KOPT-K1 (cell line): ENCODE results near the gene ANKRD18A.

ENCODE experiments used
- H3K27ac ChIP-seq: fragments of 200-600 bp; sonication (generic); 2 replicates; pipeline ENCODE4 v1.5.1; 2016; ENCODE audit warnings: antibody characterized with exemption, mild to moderate bottlenecking, low read depth, low read length; ENCODE audit not compliant: poor library complexity, severe bottlenecking
- H3K36me3 ChIP-seq: fragments of 200-600 bp; sonication (generic); 2 replicates; pipeline ENCODE4 v1.5.1; 2017; ENCODE audit warnings: antibody characterized with exemption, mild to moderate bottlenecking, low read length, moderate library complexity; ENCODE audit not compliant: insufficient read depth
- H3K9me3 ChIP-seq: fragments of 200-600 bp; sonication (generic); 2 replicates; pipeline ENCODE4 v1.5.1; 2017; ENCODE audit warnings: antibody characterized with exemption, low read length, mild to moderate bottlenecking; ENCODE audit not compliant: insufficient read depth, poor library complexity, severe bottlenecking

ANKRD18A gene

DNA sequence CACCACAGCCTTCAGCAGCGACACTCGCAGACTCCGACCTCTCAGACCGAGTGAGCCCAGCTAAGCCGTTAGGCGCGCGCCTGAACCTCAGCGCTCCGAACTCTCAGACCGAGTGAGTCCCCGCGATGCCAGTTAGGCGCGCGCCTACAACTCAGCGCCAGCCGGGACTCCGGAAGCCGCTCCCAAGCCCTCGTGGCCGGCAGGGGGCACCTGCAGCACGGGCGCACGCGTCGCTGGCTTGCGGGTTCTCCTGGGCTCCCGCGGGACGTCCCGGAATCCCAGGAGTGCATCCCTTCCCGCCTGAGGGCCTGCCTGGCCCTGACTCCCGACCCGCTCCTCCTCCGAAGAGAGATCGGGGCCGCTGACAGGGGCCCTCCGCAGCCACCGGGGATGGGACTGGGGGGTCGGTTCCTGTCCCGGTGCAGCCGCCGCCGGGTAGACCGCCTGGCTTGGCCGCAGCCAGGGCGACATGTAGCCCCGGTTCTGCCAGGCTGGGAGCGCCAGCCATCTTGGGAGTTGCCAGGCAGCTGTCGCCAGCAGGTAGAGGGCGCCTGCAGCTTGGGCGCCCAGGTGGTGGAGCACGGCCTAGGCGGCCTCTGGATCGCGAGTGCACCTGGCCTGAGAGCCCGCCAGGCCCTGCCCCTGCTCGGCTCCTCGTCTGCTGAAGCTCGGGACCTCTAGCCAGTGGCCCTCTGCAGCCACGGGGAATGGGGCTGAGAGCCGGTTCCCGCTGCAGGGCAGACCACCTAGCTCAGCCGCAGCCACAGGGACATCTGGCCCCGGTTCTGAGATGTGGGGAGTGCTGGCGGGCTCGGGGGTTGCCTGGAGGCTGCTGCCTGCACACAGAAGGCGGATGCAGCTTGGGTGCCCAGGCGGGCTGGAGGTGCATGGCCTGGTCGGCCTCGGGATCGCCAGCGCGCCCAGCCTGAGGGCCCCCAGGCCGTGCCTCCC is at the start of gene ANKRD18A:
TSS of gene ANKRD18A (minus strand) at position 114 of the 951 bp plus-strand sequence. CDS start 311 bp downstream, outside the sequence.
- Histone ChIP-seq H3K36me3 (no peaks in the 10 kb centered on the region), H3K27ac (no peak within 1 kb of the TSS), H3K9me3 (peaks cover 40% of the 10 kb centered on the region)

DNA sequence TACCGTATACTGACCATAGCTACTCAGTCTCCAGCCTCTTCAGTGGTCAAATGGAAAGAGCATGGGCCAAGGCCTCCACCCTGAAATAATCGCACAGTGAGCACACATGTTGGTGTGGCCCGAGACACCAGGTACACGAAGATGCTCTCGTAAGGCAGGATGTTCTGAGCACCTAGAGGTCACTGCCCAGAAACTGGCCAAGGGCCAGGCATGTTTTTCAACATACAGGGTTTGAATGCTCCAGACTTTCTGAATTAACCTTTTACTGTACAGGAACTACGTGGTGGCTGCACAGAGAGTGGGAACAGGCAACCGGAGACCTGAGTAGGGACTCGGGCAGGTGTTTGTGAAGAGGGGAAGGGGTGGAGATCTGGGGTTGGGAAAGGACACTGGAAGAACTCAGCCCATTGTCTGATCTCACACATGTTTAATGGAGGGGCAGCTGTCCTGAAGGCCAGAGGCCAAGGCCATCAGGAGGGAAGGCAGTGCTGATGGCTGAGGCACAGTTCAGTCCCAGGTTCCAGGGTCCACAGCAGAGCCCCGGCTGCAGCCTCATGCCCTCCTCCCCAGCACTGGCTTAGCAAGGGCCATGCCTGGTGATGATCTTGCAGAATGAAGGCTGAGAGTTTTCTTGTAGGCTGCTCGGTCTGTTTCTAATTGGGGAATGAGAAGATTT is 48.5 kb upstream of the ANKRD18A start:
- H3K27ac ChIP-seq: no peak overlapping the region
- H3K9me3 ChIP-seq: no peaks in the 10 kb centered on the region
- H3K36me3 ChIP-seq: no peaks in the 10 kb centered on the region

DNA sequence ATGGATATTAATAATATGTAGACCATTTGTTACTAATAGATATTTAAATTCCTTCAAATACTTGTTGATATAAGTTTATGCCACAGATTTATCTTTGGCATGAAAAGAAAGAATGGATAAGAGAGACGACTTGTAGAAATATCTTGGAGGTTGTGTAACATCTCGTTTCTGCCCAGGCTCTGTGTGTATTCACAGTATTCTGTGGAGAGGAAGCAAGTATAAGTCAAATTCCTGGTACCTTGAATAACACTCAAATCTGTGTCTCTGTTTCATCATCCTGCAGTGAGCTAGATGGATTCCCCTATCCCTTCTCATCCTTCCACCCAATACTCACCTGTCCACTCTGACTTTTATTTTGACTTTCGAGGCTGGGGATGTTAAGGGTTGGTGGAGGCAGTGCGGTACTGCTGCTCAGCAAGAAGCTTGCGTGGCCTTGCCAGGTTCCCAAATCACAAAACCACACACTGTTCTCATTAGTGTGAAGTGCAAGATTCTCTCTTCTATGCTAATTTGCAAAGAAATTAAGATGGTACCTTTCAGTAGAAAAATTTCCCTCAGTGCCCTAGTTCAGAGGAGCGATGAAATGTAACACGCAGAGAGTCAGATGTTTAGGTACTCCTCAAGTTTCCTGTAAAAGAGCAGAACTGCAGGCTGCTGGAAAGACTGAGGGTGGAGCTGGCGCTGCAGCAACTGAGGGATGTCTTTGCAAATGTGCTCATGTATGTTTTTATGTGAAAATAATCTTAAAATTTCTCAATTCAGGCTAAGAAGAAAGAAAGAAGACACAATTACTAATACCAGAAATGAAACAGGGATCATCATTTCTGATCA is 42.6 kb upstream of the ANKRD18A start:
- Histone ChIP-seq H3K9me3 (no peaks in the 10 kb centered on the region), H3K27ac (no peak overlapping the region), H3K36me3 (no peaks in the 10 kb centered on the region)

DNA sequence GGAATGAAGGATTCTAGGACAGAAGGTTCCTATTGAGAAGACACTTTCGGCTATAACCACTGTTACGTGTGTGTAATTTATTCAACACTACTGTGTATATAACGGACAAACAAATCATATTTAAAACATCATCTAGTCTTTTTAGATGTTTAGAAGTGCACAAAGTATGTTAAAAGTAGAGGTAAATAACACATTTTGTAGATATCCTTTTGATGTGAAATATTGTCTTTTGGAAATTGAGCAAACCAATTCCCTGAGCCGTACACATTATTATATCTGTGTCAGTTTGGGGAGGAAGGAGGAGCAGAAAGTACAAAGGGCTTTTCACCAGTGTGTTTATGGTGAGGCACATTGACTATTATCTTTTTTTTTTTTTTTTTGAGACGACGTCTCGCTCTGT is 39.1 kb upstream of the ANKRD18A start:
- Histone ChIP-seq H3K27ac (no peak overlapping the region), H3K9me3 (no peaks in the 10 kb centered on the region), H3K36me3 (no peaks in the 10 kb centered on the region)

DNA sequence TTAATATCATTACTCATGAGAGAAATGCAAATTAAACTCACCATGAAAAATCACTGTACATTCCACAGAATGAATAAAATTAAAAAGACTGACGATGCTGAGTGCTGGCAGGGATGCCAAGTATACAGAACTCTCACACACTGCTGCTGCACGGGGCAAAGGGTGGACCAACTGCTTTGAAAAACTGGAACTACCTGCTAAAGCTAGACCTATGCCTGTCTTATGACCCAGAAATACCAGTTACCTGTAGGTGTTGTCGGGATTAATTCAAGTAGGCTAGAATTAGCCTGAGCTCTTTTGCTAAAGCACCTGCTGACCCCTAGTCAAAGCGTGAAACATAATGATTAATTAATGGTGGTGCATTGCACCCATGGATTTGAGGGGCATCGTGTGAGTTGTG is 36.5 kb upstream of the ANKRD18A start:
- Histone ChIP-seq H3K27ac (no peak overlapping the region), H3K9me3 (no peaks in the 10 kb centered on the region), H3K36me3 (no peaks in the 10 kb centered on the region)

DNA sequence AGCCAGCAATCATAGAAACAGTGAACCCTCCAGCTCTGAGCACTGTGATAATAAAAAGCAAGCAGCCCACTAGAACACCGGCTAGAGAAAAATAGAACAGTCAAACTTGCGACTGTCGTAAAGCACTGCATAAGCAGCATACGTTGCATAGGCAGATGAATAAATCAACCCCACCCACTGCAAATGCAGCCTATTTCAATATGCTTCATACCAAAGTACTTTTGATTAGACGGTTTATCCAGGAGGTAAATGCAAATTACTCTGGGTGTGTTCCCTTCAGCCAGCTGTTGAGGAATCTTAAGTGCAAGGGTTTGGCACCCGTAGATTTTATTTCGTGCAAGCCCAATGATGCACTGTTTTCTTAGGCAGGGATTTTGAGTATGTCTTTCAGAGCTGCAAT is 32.1 kb upstream of the ANKRD18A start:
- no peaks in the 10 kb centered on the region for H3K9me3 ChIP-seq
- no peaks in the 10 kb centered on the region for H3K36me3 ChIP-seq

DNA sequence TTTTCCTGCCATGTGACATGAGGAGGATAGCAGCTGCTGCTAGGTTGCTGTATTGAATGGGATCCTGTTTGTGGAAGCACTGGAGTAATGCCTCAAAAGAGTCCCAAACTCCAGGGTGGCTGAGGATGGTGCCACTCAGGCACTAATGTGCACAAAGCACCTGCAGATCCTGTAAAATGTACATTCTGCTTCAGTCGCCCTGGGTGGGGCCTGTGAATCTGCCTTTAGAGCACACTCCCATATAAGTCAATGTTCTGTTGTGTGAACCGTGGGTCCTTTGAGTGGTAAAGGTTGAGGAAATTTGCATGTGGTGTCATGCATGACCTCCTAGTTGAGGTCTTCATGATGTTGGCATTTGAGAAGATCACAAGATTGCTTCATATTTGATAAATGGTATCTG is 31.6 kb upstream of the ANKRD18A start:
- no peaks in the 10 kb centered on the region for H3K36me3 ChIP-seq
- H3K9me3 ChIP-seq: no peaks in the 10 kb centered on the region
- H3K27ac ChIP-seq: no peak overlapping the region

More for the DNA sequence above, 32.1 kb upstream of the ANKRD18A start:
- no peak overlapping the region for H3K27ac ChIP-seq

DNA sequence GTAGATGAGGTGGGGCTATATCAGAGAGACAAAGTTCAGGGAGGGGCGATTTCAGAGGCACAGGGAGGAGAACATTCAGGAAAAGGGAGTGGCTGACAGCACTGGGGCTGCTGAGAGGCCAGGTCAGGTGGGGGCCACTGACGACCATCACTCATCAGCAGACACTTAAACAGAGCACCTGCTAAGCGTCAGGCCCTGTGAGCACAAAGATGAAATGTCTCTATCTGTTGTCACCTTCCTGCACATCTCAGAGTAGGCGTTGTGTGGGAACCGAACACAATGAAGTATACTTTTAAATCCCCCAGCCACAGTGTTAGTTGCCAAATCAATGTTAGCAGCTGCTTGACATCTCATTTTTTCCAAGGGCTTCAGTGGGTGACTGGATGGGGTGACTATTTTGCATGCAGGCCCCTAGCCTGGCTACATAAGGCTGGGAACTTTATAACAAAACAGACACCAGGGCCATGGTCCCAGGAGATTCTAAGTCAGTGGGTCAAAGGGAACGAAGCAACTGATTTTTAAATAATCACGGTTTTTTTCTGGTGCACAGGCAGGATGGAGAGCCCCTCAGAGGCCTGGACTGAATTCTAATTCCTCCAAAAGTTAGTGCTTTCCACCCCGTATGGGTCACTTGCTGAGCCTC is 31.1 kb upstream of the ANKRD18A start:
- no peaks in the 10 kb centered on the region for H3K36me3 ChIP-seq
- no peak overlapping the region for H3K27ac ChIP-seq
- no peaks in the 10 kb centered on the region for H3K9me3 ChIP-seq

DNA sequence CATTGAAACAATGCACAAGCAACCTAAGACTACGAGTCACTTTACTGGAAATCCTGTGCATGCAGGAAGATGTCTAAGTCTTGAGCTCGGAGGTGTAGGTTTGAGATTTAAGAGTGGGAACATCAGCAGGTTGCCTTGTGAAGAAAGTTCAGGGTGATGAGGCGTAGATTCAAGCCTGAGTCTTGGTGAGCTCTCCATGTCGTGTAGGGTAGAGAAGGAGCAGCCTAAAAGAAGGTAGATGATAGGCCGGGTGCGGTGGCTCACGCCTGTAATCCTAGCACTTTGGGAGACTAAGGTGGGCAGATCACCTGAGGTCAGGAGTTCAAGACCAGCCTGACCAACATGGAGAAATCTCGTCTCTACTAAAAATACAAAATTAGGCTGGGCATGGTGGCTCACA is 30.2 kb upstream of the ANKRD18A start:
- Histone ChIP-seq H3K9me3 (no peaks in the 10 kb centered on the region), H3K27ac (no peak overlapping the region), H3K36me3 (no peaks in the 10 kb centered on the region)

DNA sequence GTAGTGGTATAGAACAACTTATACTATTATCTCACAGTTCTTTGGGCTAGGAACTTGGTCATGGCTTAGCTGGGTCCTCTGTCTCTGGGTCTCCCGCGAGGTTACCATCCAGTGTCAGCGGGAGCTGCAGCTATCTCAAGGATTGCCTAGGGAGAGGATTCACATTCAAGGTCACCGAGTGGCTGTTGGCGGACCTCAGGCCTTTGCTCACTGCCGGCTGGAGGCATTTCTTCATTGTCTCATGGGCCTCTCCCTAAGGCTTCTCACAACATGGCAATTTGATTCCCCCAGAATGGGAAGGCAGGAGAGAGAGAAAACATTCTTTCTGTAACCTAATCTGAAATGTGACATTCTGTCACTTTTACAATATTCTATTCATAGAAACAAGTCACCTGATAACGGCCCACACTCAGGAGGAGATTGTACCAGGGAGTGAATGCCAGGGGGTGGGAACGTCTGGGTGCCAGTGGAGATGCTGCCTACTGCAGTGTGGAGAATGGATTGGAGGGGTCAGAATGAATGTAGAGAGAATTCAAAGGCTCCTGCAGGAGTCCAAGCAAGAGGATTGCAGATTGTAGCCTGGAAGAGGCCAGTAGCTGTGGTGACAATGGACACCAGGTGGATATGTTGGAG is 29.5 kb upstream of the ANKRD18A start:
- no peaks in the 10 kb centered on the region for H3K9me3 ChIP-seq

DNA sequence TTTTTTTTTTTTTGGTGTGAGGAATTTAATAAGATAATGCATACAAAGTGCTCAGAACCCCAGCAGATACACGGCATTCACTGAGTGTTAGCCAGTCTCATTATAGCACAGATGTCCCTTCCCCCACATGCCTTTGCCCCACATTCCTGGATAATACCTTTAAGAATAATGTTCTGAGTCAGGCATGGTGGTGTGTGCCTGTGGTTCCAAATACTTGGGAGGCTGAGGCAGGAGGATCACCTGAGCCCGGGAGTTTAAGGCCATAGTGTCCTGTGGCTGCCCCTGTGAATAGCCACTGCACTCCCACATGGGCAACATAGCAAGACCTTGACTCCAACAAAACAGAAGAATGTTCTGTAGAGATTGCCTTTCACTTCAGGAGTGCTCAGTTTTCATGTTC is 24.2 kb upstream of the ANKRD18A start:
- Histone ChIP-seq H3K27ac (no peak overlapping the region), H3K9me3 (no peaks in the 10 kb centered on the region), H3K36me3 (no peaks in the 10 kb centered on the region)

More for the DNA sequence above, 29.5 kb upstream of the ANKRD18A start:
- no peak overlapping the region for H3K27ac ChIP-seq
- H3K36me3 ChIP-seq: no peaks in the 10 kb centered on the region

DNA sequence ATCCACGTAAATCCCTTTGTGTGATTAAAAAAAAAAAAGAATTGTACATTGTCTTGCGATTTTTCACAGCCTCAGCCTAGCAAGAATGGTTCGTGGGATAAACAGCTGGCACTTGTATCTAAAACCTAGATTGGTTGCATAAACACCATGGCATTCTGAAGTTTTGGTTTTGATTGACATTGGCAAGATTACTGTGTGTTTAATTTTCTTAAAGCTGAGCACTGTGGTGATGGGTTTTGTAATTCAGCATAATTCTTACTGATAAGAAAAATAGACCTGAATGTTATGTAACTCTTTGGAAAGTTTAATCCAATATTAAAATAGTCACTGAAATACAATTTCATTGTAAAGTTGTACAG is 23.4 kb upstream of the ANKRD18A start:
- no peaks in the 10 kb centered on the region for H3K36me3 ChIP-seq
- H3K27ac ChIP-seq: no peak overlapping the region
- H3K9me3 ChIP-seq: no peaks in the 10 kb centered on the region

DNA sequence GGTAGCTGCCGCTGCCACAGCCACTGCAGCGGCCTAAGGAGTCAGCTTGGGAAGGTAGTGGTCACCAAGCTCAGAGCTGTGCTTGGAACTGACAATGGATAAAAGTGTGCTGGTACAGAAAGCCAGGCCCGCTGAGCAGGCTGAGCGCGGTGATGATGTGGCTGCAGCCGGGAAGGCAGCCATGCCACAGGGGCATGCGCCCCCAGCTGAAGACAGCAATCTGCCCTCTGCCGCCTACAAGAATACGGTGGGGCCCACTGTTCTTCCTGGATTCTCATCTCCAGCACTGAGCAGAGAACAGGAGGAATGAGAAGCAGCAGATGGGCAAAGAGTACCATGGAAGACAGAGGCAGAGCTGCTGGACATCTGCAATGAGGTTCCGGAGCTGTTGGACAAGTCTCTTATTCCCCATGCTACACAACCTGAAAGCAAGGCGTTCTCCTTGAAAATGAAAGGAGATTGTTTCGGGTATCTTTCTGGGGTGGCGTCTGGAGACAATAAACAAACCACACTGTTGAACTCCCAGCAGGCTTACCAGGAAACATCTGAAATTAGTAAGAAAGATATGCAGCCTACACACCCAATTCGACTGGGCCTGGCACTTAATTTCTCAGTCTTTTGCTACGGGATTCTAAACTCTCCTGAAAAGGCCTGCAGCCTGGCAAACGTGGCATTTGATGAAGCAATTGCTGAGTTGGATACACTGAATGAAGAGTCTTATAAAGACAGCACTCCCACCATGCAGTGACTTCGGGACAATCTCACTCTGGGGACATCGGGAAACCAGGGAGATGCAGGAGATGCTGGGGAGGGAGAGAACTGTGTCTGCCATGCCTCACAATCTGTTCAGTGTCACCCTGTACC is 22.8 kb upstream of the ANKRD18A start:
- H3K9me3 ChIP-seq: no peaks in the 10 kb centered on the region
- H3K36me3 ChIP-seq: no peaks in the 10 kb centered on the region
- no peak overlapping the region for H3K27ac ChIP-seq
